Cardiac muscle cell (in vitro differentiated cells and primary cell): ENCODE measurements around the gene PPP1R15A. TPM values are rescaled to one million over a fixed set of nuclear protein-coding genes. Genes with fewer than 3 reads are reported as not detected.

Source experiments
- DNase-seq, 2 donors: peaks; one replicate each; pipeline versions ENCODE4 v3.0.0 to v3.0.0-alpha.2; 2010 to 2017; ENCODE audit warnings: low read depth in 1 of 2, low spot score in 1 of 2
- H3K27ac ChIP-seq: fragments of 200-600 bp; sonication (generic); 2 replicates; pipeline ENCODE4 v1.5.1; 2016
- H3K27me3 ChIP-seq: fragments of 200-600 bp; sonication (generic); 2 replicates; pipeline ENCODE4 v1.6.0; 2016; ENCODE audit warnings: control low read depth
- H3K36me3 ChIP-seq: fragments of 200-600 bp; sonication (generic); 2 replicates; pipeline ENCODE4 v1.5.1; 2016; ENCODE audit warnings: control low read depth
- H3K4me1 ChIP-seq: fragments of 200-600 bp; sonication (generic); 2 replicates; pipeline ENCODE4 v1.8.1; 2017; ENCODE audit warnings: low read depth, mild to moderate bottlenecking, mixed run types
- H3K4me3 ChIP-seq: fragments of 200-600 bp; sonication (generic); 2 replicates; pipeline ENCODE4 v1.5.1; 2016; ENCODE audit warnings: mild to moderate bottlenecking
- H3K9me3 ChIP-seq: fragments of 200-600 bp; sonication (generic); 2 replicates; pipeline ENCODE4 v1.5.1; 2017; ENCODE audit warnings: low read depth, mild to moderate bottlenecking, control low read depth
- CTCF ChIP-seq: IDR thresholded peaks from 2 replicates; pipeline ENCODE4 v1.5.1; 2012; ENCODE audit warnings: low read depth, mild to moderate bottlenecking, low read length
- polyA plus RNA-seq: library from polyadenylated mRNA; unstranded; fragments of >200 nt; fragmentation: Nextera tagmentation; extraction: Ambion mirVana; gene quantifications from 2 replicates; pipeline ENCODE4 v1.2.1, GENCODE V29; 2016
- total RNA-seq: library from RNA; depleted of rRNA; stranded (reverse); fragments of >200 nt; gene quantifications from 2 replicates; pipeline ENCODE4 v1.2.3, GENCODE V29; 2016

PPP1R15A gene
- total and polyA plus RNA-seq, 2 experiments from 2014 or later = 85.1 to 87.6 TPM

DNA sequence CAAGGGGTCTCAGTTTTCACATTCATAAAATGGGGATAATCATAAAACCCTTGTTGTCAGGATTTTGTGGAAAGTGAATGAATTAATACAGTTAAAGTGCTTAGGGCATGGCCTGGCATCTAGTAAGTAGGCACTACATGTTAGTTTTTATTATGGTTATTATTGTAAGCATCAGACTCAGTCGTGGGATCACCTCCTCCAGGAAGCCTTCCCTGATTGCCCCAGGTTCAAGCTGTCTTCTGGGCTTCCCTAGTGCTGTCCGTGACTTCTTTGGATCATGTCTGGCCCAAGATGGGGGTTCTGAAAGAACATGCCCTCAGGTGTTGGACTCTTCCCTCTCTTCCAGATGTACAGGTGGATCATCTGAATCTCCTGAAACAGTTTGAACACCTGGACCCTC, 38.6 kb downstream of the PPP1R15A start:
- Histone ChIP-seq H3K27me3 (no peaks in the 10 kb centered on the region), H3K4me1 (no peaks in the 10 kb centered on the region), H3K27ac (no peak overlapping the region), H3K36me3 (peaks cover 32% of the 10 kb centered on the region), H3K9me3 (no peaks in the 10 kb centered on the region), H3K4me3 (no peak overlapping the region)
- no peak for DNase-seq
- TF ChIP-seq CTCF = no peak

DNA sequence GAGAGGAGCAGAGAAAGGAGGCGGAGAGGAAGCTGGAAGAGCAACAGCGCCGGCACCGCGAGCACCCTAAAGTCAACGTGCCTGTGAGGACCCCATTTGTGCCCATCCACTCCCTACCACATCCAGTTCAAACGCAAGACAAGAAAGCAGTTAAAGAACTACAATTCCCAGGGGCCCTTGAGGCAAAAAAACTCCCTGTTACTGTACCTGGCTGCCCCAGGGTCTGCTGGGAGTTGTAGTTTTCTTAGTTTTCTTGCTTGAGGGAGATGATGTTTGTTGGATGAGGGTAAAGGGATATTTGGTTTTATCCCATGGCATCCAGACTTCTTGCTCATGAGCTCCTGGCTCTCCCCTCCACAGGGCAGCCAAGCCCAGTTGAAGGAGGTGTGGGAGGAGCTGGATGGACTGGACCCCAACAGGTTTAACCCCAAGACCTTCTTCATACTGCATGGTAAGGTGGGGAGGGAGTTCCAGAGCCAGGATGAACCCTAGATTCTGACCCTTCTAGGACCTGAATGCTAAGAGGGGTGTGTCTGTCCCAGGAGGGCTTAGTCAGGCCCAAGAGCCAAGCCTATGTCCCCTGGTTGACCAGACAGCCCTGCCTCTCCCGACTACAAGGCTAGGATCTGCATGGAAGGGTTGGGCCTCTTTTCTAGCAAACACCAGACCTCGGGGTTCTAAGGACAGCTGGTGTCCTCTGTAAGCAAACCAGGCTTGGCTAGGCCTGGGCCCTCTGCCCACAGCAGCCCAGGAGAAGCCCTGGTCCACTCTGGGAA, 41.1 kb downstream of the PPP1R15A start:
- H3K36me3 ChIP-seq = peaks cover 41% of the 10 kb centered on the region
- H3K4me1 ChIP-seq = no peaks in the 10 kb centered on the region
- DNase-seq = no peak
- H3K4me3 ChIP-seq = no peak overlapping the region
- TF ChIP-seq CTCF = no peak
- no peaks in the 10 kb centered on the region for H3K9me3 ChIP-seq
- H3K27ac ChIP-seq = no peak overlapping the region
- no peaks in the 10 kb centered on the region for H3K27me3 ChIP-seq

GRCh38 chr19:48914181-48914580, 42.0 kb downstream of the PPP1R15A start:
- no peak for TF ChIP-seq CTCF
- DNase-seq = no peak
- Histone ChIP-seq H3K27ac (no peak overlapping the region), H3K36me3 (peaks cover 45% of the 10 kb centered on the region), H3K27me3 (no peaks in the 10 kb centered on the region), H3K4me3 (no peak overlapping the region), H3K9me3 (no peaks in the 10 kb centered on the region), H3K4me1 (no peaks in the 10 kb centered on the region)

GRCh38 chr19:48915757-48916156, 43.5 kb downstream of the PPP1R15A start:
- H3K27ac ChIP-seq = no peak overlapping the region
- H3K9me3 ChIP-seq = no peaks in the 10 kb centered on the region
- no peak for DNase-seq
- H3K27me3 ChIP-seq = no peaks in the 10 kb centered on the region
- no peak for TF ChIP-seq CTCF
- H3K4me3 ChIP-seq = no peak overlapping the region
- H3K4me1 ChIP-seq = no peaks in the 10 kb centered on the region
- H3K36me3 ChIP-seq = peaks cover 40% of the 10 kb centered on the region

DNA sequence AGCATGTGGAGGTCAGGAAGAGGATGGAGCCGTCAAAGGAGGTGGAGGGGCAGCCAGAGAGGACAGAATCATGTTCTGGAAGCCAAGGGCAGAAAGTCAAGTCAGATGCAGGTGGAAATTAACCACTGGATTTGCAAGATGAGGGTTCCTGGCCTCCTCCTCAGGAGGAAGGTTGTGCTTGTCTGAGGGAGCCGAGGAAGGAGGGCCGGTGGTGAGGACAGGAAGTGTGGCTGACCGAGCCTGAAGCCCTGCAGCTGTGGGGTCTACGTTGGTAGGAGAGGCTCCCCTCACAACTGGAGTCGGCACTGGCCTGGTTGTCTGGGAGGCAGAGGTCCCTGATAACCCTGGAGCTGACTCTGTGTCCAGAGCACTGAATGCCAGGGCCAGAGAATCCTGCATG, 45.9 kb downstream of the PPP1R15A start:
- Histone ChIP-seq H3K4me1 (no peaks in the 10 kb centered on the region), H3K36me3 (peaks cover 35% of the 10 kb centered on the region), H3K4me3 (no peak overlapping the region), H3K27me3 (no peaks in the 10 kb centered on the region), H3K27ac (no peak overlapping the region), H3K9me3 (no peaks in the 10 kb centered on the region)
- no peak for TF ChIP-seq CTCF
- no peak for DNase-seq
